Measurements from ENCODE around the gene TMEM141. TPM values are rescaled to one million over a fixed set of nuclear protein-coding genes. Genes with fewer than 3 reads are reported as not detected.

The TMEM141 gene
- polyA plus RNA-seq, 1 of the 3 experiments (the other 2 are of a cell fraction): 112 TPM

GRCh38 chr9:136759001-136759400, 32.1 kb upstream of the TMEM141 start:
- Histone ChIP-seq H3K4me1 (ENCODE audit: control insufficient read depth in 1 of 2, insufficient read depth in 2 of 2, low read depth in 1 of 2, low read length in 1 of 2) (peaks cover 0 to 16% of the 10 kb centered on the region in 2 experiments; a peak in 1 of 4 replicates), H3K9me3 (no peaks in the 10 kb centered on the region), H3K4me2 (no peak overlapping the region), H3K79me2 (ENCODE audit: insufficient read depth) (no peaks in the 10 kb centered on the region), H3K27me3 (ENCODE audit: insufficient read depth) (no peaks in the 10 kb centered on the region), H4K20me1 (ENCODE audit: insufficient read depth) (no peaks in the 10 kb centered on the region), H3K36me3 (replicated peaks in 1 of 2; ENCODE audit: control insufficient read depth in 1 of 2, insufficient read depth in 2 of 2, low read length in 1 of 2) (no peaks in the 10 kb centered on the region), H2AFZ (ENCODE audit: low read depth) (no peak overlapping the region), H3K4me3 (ENCODE audit: low read depth in 2 of 2, low read length in 1 of 2) (no peak overlapping the region), H3K9ac (no peak overlapping the region), H3F3A (replicated peaks; ENCODE audit: insufficient read depth) (no peaks in the 10 kb centered on the region), H3K9me2 (no peaks in the 10 kb centered on the region), H3K27ac (ENCODE audit: low read depth in 2 of 2, low read length in 1 of 2) (no peak overlapping the region)
- ChIA-PET CTCF (interaction anchor here (0.6 to 4.8 kb wide), 13 partner anchors 9 to 854 kb away, joined by 3 to 53 read pairs (median 7); partner anchors contain the start of genes AJM1, CCDC183 and LCN6), POLR2A (no interaction called here)
- TF ChIP-seq CHD2 (IDR thresholded peaks at IDR 0.05; ENCODE audit: low read length, partially characterized antibody): no peak
- WGBS (ENCODE audit: low lambda C conversion rate): 68% methylated on average over 4 of the region's 9 CpGs
- no peak for DNase-seq

- H3K36me3 ChIP-seq (replicated peaks in 1 of 2; ENCODE audit: control insufficient read depth in 1 of 2, insufficient read depth in 2 of 2, low read length in 1 of 2): no peaks in the 10 kb centered on the region
- ChIA-PET CTCF (interaction anchor here (0.6 to 4.8 kb wide), 16 partner anchors 11 to 275 kb away, joined by 3 to 53 read pairs (median 4); partner anchors contain the start of genes CCDC183 and LCN6), POLR2A (no interaction called here)
- H3F3A ChIP-seq (replicated peaks; ENCODE audit: insufficient read depth): no peaks in the 10 kb centered on the region
- H3K4me3 ChIP-seq (ENCODE audit: low read depth in 2 of 2, low read length in 1 of 2): no peak overlapping the region
- DNase-seq: no peak
- WGBS (ENCODE audit: low lambda C conversion rate): 89% methylated on average over 16 of the region's 27 CpGs
- no peaks in the 10 kb centered on the region for H3K9me3 ChIP-seq
- no peaks in the 10 kb centered on the region for H4K20me1 ChIP-seq (ENCODE audit: insufficient read depth)
- H3K4me2 ChIP-seq: no peak overlapping the region
- no peak overlapping the region for H3K27ac ChIP-seq (ENCODE audit: low read depth in 2 of 2, low read length in 1 of 2)
- H3K27me3 ChIP-seq (ENCODE audit: insufficient read depth): no peaks in the 10 kb centered on the region
- H3K79me2 ChIP-seq (ENCODE audit: insufficient read depth): no peaks in the 10 kb centered on the region
- no peak overlapping the region for H2AFZ ChIP-seq (ENCODE audit: low read depth)
- peaks cover 0 to 16% of the 10 kb centered on the region in 2 experiments; a peak in 1 of 4 replicates for H3K4me1 ChIP-seq (ENCODE audit: control insufficient read depth in 1 of 2, insufficient read depth in 2 of 2, low read depth in 1 of 2, low read length in 1 of 2)
- H3K9me2 ChIP-seq: no peaks in the 10 kb centered on the region
- no peak overlapping the region for H3K9ac ChIP-seq
- TF ChIP-seq USF1 (IDR thresholded peaks at IDR 0.05; ENCODE audit: borderline replicate concordance, low read depth) (no peak), MEF2A (IDR thresholded peaks at IDR 0.05; ENCODE audit: borderline replicate concordance, low read depth) (no peak), REST (IDR thresholded peaks at IDR 0.05; ENCODE audit: low read depth, low read length) (no peak), USF2 (IDR thresholded peaks at IDR 0.05; ENCODE audit: borderline replicate concordance, low read depth, low read length) (no peak), TEAD4 (IDR thresholded peaks at IDR 0.05; ENCODE audit: borderline replicate concordance, insufficient read depth) (no peak), EP300 (IDR thresholded peaks at IDR 0.05; ENCODE audit: borderline replicate concordance in 1 of 2, low read depth in 1 of 2, low read length in 1 of 2) (no peak), RFX5 (IDR thresholded peaks at IDR 0.05; ENCODE audit: low read length) (no peak), ELF1 (IDR thresholded peaks at IDR 0.05) (no peak), JUND (IDR thresholded peaks at IDR 0.05) (no peak), ZBTB33 (IDR thresholded peaks at IDR 0.05; ENCODE audit: borderline replicate concordance, low read depth) (no peak), FOXJ3 (CRISPR knock-in tag; IDR thresholded peaks at IDR 0.05) (no peak), MAX (IDR thresholded peaks at IDR 0.05; ENCODE audit: low read depth) (no peak), CHD2 (IDR thresholded peaks at IDR 0.05; ENCODE audit: low read length, partially characterized antibody) (no peak), EZH2phosphoT487 (IDR thresholded peaks at IDR 0.05; ENCODE audit: borderline replicate concordance, low read depth) (no peak), RCOR1 (IDR thresholded peaks at IDR 0.05; ENCODE audit: low read length) (no peak), NFIC (IDR thresholded peaks at IDR 0.05; ENCODE audit: borderline replicate concordance) (no peak), TAF1 (IDR thresholded peaks at IDR 0.05; ENCODE audit: borderline replicate concordance, low read depth, low read length) (no peak)
These were observed 31.5 kb upstream of the TMEM141 start for GRCh38 chr9:136759436-136760325.
